GM21447 (cell line): ENCODE results near the gene ARHGAP26.

Experiments
- ATAC-seq: cut with Tn5 transposase; IDR thresholded peaks from one replicate; pipeline ENCODE4 v1.9.1; 2021; ENCODE audit not compliant: unreplicated experiment

Gene ARHGAP26

GRCh38 chr5:143247134-143247815 is 477.1 kb downstream of the ARHGAP26 start:
- no peak for ATAC-seq

DNA sequence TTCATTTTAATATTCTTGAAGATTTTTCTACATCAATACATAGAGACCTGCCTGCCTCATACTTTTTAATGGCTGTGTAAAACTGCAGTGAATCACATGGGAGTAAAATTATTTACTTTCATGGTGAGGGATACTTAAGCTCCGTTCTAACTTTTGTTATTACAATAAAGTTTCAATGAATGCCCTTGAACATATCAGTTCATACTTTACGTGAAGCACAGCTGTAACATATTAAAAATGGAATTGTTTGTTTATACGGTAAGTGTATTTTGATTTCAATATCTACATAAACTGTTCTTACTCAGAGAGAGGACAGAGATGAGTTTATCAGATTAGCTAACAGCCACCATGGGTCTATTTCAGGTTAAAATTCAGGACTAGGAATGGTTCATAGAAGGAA is 478.2 kb downstream of the ARHGAP26 start:
- no peak for ATAC-seq

GRCh38 chr5:143248822-143249579 is 478.8 kb downstream of the ARHGAP26 start:
- no peak for ATAC-seq

DNA sequence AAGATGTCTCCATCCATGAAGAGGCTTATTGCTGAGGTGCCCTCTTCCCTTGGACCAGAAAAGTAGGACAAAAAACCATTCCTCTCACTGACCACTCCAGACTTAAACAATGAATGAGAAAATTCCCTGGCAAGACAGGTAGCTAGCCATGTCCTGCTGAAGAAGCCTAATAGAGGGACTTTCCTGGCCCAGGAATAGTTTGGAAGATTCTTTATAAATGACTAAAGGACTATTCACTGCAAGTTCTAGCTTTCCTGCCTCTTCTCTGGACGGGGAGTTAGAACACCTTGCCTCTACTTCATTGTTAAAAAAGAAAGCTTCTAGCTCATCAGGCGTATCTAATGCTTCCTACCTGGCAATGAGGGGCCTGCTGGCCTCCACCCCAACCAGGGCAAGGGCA is 479.7 kb downstream of the ARHGAP26 start:
- no peak for ATAC-seq

DNA sequence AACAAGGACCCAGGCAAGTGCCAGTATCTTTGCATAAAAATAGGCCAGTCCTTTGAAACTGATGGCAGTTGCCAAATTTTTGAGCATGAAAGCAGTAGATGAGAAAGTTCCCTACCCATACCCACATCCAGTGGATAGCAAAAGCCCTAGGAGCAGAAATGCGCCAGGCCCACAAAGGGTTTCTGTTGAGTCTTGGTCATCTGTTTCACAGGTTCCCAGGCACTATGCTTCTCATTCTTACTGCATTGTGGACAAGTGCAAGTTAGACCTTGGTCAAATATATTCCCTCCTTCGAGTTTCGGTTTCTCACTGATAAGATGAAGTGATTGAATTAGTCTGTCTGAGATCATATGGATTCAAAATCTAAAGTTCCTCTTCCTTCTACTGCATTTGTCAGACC is 481.0 kb downstream of the ARHGAP26 start:
- no peak for ATAC-seq

- no peak for ATAC-seq
Observed at GRCh38 chr5:143251946-143252345, 481.8 kb downstream of the ARHGAP26 start.

GRCh38 chr5:143254819-143255218 is 484.6 kb downstream of the ARHGAP26 start:
- no peak for ATAC-seq

DNA sequence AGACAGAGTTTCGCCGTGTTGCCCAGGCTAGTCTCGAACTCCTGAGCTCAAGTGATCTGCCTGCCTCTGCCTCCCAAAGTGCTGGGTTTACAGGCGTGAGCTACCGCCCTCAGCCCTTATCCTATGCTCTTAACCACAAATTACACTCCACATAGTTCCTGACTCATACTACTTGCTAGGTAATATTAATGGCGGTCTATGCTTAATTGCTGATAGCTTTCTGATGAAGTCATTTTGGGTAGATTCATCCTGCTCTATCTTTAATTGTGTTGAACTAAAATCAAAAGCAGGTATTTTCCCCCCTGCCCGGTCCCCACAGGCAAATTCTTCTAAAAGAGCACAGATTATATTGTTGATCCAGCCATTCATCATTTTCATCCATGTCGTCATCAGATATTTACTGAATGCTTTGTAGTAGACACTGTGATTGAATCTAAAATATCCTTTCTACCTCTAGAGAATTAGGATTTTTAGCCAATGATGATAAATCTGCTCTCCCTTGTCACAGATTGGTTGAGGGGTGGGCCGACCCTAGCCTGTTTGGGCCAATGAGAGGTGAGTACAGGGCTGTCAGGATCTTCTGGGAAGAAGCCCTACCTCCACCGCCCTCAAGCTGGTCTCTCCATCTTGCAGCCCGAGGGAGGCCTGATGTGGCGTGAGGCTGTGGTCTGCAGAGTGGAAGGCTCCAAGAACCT is 488.5 kb downstream of the ARHGAP26 start:
- ATAC-seq = no peak

DNA sequence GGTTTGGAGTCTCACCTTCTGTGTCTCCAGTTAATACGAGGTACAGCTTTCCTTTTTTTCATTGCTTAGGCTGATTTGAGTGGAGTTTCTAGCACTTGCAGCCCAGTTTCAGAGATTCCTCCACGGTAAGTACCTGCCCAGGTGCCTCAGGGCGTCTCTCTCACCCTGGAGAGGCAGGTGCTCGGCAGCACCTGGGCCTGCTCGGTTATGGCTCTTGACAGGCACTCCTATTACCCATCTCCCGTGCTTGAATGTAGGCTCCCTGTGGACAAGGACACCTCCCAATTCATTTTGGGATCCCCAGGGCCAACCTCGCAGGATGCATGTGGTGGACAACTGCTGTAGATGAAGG is 489.1 kb downstream of the ARHGAP26 start:
- no peak for ATAC-seq

- ATAC-seq = no peak
Observed at GRCh38 chr5:143261748-143262392, 491.7 kb downstream of the ARHGAP26 start.

DNA sequence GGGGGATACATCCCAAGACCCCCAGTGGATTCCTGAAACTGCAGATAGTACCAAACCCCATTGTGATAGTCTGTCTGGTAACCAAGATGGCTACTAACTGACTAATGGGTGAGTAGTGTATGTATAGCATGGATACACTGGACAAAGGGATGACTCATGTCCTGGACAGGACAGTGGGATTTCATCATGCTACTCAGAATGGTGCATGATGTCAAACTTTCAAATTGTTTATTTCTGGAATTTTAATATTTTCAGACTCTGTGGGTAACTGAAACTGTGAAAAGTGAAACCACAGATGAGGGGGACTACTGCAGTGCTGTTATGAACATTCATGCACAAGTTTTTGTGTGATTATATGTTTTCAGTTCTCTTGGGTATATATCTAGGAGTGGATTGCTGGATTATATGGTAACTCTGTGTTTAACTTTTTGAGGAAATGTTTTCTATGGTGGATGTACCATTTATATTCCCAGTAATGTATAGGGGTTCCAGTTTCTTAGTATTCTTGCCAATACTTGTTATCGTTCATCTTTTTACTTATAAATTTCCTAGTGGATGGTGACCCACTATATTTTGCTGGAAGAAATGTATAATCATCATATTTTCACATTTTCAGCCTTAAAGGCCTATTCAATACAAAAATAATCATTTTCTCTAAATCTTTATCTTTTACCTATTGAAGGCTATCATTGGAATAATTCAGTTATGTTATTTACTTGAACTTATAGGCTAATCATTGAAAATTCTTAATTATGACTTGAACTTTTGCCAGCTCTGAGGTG is 492.4 kb downstream of the ARHGAP26 start:
- peak; percentile 85 for ATAC-seq

- ATAC-seq = no peak
Observed at GRCh38 chr5:143263272-143263810, 493.2 kb downstream of the ARHGAP26 start.

DNA sequence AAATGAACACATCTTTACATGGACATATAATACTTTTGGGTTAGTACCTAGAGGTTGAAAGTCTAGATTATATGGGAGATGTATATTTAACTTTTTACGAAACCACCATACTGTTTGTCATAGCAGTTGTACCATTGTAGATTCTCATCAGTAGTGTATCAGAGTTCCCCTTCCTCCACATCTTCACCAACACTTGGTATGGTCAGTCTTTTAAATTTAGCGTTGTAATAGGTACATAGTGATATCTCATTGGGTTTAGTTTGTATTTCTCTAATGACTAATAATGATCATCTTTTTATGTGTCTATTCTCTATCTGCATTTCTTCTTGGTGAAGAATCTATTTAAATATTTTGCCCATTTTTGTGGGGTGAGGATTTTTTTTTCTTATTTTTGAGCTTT is 495.8 kb downstream of the ARHGAP26 start:
- no peak for ATAC-seq

DNA sequence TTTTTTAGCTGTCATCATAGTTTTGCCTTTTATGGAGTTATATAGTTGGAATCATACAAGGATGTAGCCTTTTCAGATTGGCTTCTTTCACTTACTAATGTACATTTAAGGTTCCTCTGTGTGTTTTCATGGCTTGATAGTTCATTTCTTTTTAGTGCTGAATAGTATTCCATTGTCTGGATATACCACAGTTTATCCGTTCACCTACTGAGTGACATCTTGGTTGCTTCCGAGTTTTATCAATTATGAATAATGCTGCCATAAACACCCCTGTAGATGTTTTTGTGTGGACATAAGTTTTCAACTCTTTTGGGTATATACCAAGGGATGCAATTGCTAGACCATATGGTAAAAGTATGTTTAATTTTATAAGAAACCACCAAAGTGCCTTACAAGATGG is 497.0 kb downstream of the ARHGAP26 start:
- no peak for ATAC-seq

GRCh38 chr5:143268388-143268787 is 498.2 kb downstream of the ARHGAP26 start:
- ATAC-seq = no peak

DNA sequence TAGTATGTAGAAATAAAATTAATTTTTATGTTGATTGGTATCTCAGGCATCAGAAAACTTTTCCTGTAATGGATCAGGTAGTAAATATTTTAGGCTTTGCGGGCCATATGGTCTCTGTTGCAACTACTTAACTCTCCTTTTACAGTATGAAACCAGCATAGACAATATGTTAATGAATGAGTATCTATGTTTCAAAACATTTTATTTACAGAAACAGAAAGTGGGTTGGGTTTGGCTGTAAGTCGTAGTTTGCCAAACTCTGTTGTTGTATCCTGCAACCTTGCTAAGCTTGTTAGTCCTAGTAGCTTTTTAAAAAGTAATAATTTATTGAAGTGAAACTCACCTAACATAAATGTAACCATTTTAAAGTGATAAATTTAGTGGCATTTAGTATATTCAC is 501.3 kb downstream of the ARHGAP26 start:
- no peak for ATAC-seq

- no peak for ATAC-seq
Observed at GRCh38 chr5:143274952-143275351, 504.8 kb downstream of the ARHGAP26 start.

DNA sequence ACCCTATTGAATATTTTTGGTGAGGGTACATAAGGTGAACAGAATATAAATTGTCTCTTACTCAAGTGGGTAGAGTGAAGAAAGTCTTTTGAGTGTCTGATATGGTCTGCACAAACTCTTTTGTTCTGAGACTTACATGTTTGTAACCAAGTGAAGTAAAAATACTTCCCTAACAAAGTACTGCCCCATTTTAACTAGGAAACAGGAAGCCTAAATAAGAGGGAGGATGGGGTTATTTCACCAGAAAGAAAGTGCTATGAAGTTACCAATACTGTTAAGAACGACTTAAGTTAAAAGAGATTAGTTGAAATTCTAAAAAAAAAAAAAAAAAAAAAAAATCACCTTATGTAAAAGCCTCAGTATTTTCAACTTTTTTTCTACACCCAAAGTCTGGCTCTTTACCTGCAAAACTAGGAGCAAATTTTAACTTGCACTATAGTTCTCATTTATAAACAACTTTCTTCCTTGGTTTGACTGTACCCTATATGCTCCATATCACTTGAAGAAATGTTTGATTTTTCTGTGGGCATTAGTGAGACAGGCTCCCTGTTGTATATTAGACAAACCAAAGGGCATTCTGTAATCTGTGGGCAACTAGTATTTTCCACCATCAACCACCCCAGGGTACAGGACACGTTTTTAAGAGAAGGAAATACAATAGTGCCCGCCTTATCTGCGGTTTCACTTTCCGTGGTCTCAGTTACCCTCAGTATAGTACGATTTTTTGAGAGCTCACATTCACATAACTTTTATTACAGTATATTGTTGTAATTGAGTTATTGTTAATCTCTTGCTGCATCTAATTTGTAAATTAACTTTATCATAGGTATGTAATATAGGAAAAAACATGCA is 505.6 kb downstream of the ARHGAP26 start:
- no peak for ATAC-seq

DNA sequence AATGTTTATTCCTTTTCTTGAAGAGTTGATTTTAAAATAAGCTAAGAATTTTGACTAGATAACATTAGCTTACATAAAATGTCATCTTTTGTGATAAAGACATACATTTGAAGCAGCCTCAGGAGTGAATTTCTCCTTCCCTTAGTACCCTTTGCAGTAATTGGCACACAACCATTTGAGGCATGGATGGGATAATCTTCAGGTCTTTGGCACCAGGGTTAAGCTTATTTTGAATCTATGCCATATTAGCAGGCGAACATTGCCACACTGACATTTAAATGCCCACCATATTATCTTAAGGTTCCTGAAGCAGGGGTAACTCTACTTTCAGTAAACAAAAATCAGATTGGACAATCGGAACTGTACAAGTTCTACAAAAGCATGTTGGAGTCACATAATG is 507.4 kb downstream of the ARHGAP26 start:
- ATAC-seq = no peak
